Measurements from ENCODE around the gene PLA2G7.

DNA sequence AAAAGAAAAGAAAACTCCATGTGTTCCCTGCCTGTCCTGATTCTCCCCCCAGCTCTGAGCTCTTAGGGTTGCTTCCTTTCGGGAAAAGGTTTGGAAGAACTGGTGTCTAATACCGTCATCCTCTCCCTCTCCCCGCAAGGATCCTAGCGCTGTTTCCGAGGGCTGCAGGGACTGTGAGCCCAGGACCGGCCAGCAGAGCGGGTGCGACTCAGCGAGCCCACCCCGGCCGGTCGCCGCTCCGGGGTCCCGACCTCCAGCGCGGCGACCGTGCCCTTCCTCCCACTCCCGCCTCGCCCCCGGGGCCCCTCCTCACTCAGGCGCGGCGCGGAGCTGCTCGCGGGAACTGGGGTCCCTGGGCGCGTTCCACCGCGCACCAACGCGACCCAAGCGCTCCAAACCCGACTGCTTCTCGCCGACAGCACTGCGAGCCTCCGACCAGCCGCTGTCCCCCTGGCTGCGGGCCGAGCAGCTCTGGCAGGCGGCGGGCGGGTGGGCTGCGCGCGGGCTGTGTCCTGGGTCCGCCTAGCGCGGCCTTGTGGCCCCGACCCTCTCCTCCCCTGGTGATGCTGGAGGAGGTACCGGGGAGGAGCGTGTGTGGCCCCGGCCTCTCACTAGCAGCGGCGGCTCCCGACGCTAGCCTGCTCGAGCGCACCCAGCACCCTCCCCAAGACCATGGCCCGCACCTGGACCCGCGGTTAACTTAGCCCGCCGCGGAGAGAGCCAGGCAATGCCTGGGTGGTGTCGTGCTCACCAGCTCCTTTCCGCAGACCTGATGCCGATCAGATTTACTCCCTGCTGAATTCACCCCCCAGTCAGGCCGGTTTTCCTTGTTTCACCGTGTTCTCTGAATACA is at the start of gene PLA2G7:
- TF ChIP-seq, protein P1, sequence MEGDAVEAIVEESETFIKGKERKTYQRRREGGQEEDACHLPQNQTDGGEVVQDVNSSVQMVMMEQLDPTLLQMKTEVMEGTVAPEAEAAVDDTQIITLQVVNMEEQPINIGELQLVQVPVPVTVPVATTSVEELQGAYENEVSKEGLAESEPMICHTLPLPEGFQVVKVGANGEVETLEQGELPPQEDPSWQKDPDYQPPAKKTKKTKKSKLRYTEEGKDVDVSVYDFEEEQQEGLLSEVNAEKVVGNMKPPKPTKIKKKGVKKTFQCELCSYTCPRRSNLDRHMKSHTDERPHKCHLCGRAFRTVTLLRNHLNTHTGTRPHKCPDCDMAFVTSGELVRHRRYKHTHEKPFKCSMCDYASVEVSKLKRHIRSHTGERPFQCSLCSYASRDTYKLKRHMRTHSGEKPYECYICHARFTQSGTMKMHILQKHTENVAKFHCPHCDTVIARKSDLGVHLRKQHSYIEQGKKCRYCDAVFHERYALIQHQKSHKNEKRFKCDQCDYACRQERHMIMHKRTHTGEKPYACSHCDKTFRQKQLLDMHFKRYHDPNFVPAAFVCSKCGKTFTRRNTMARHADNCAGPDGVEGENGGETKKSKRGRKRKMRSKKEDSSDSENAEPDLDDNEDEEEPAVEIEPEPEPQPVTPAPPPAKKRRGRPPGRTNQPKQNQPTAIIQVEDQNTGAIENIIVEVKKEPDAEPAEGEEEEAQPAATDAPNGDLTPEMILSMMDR (IDR thresholded peaks at IDR 0.05) = no peak
- no peak for TF ChIP-seq POLR2AphosphoS5 (IDR thresholded peaks at IDR 0.05)
